Lower leg skin (tissue), 3 donors: Measurements from ENCODE around the gene VGF.

Experiments used
- CTCF ChIP-seq, 3 donors: fragments of 450-650 bp; IDR thresholded peaks; one replicate each; pipeline ENCODE4 v1.5.1; 2016; ENCODE audit warnings: antibody characterized with exemption in 3 of 3, mild to moderate bottlenecking in 3 of 3, moderate library complexity in 2 of 3
- POLR2A ChIP-seq, 2 donors: fragments of 450-650 bp; IDR thresholded peaks; one replicate each; pipeline ENCODE4 v1.6.1; 2016 to 2017; ENCODE audit warnings: antibody characterized with exemption in 2 of 2, mild to moderate bottlenecking in 1 of 2, moderate library complexity in 1 of 2

GRCh38 chr7:101197991-101198390 lies 32.6 kb upstream of the VGF start:
- TF ChIP-seq CTCF (IDR thresholded peaks at IDR 0.05): no peak
- no peak for TF ChIP-seq POLR2A (IDR thresholded peaks at IDR 0.05)
